Transverse colon (tissue), 4 donors: Measurements from ENCODE around the gene PFDN5. TPM values are rescaled to one million over a fixed set of nuclear protein-coding genes. Genes with fewer than 3 reads are reported as not detected.

Source experiments
- DNase-seq: peaks from one replicate; pipeline ENCODE4 v3.0.0-alpha.2; 2019
- H3K27ac ChIP-seq, 4 donors: fragments of 200-600 bp; sonication (generic); 2 replicates each; pipeline ENCODE4 v1.5.1; 2016 to 2018; ENCODE audit warnings: inconsistent platforms in 4 of 4
- H3K27me3 ChIP-seq: fragments of 200-600 bp; sonication (generic); 2 replicates; pipeline ENCODE4 v1.5.1; 2017; ENCODE audit warnings: inconsistent platforms
- H3K36me3 ChIP-seq, 4 donors: fragments of 200-600 bp; sonication (generic); 2 replicates each; pipeline ENCODE4 v1.5.1; 2017 to 2019; ENCODE audit warnings: inconsistent platforms in 4 of 4
- H3K4me1 ChIP-seq, 4 donors: fragments of 200-600 bp; sonication (generic); 2 replicates each; pipeline ENCODE4 v1.5.1; 2017 to 2020; ENCODE audit warnings: inconsistent platforms in 4 of 4
- H3K4me3 ChIP-seq, 4 donors: fragments of 200-600 bp; sonication (generic); 1 replicate in 1 of 4; 2 replicates in 3 of 4; pipeline versions ENCODE4 v1.5.1 to v1.6.1; 2017 to 2019; ENCODE audit warnings: inconsistent platforms in 4 of 4
- H3K9me3 ChIP-seq, 2 donors: fragments of 200-600 bp; sonication (generic); 2 replicates each; pipeline ENCODE4 v1.5.1; 2017 to 2019; ENCODE audit warnings: inconsistent platforms in 2 of 2
- CTCF ChIP-seq, 5 experiments: fragments of 200-600 bp in 3 of 5; fragments of 450-650 bp in 2 of 5; sonication (generic) in 3 of 5; IDR thresholded peaks; 1 replicate in 2 of 5; 2 replicates in 3 of 5; pipeline ENCODE4 v1.5.1; 2016 to 2017; ENCODE audit warnings: antibody characterized with exemption in 5 of 5, inconsistent platforms in 3 of 5, mild to moderate bottlenecking in 2 of 5, moderate library complexity in 1 of 5
- EP300 ChIP-seq: sonication (generic); formaldehyde crosslinking; IDR thresholded peaks from one replicate; pipeline ENCODE4 v1.6.1; 2017; ENCODE audit warnings: antibody characterized with exemption, low read depth
- POLR2A ChIP-seq: fragments of 450-650 bp; IDR thresholded peaks from one replicate; pipeline ENCODE4 v1.6.1; 2016; ENCODE audit warnings: antibody characterized with exemption, mild to moderate bottlenecking, moderate library complexity
- POLR2AphosphoS5 ChIP-seq, 3 donors: sonication (generic); formaldehyde crosslinking; IDR thresholded peaks; one replicate each; pipeline ENCODE4 v1.6.1; 2016; ENCODE audit warnings: antibody characterized with exemption in 3 of 3
- WGBS, 2 donors: methylation state at CpG; one replicate each; pipeline ENCODE4 v1.1.5; 2018; ENCODE audit warnings: low coverage in 1 of 2; 5-methylcytosine and 5-hydroxymethylcytosine counted together
- in situ Hi-C, 4 donors: fragments of 200-750 bp; cut with MboI; loops; one replicate each; pipeline versions ENCODE4 v1.15.0 to v1.15.1; 2017; ENCODE audit warnings: low sequenced_read_pairs in 3 of 4, low pct_ligation_motif_present in 1 of 4, low pct_unique_long_range_greater_than_20kb in 1 of 4
- intact Hi-C: fragments of 100-400 bp; cut with DNase I; formaldehyde crosslinking; loops from one replicate; pipeline ENCODE4 v1.15.1; 2023; ENCODE audit warnings: low total_unique reads
- total RNA-seq, 4 donors: library from RNA; depleted of rRNA; stranded (reverse); fragments of >200 nt; gene quantifications; one replicate each; pipeline ENCODE4 v1.1.0, GENCODE V29; 2016

The PFDN5 gene
- total RNA-seq, 4 donors from 2014 or later, result 244 to 451 (median 381) TPM

GRCh38 chr12:53324779-53325510, 29.6 kb downstream of the PFDN5 start:
- TF ChIP-seq POLR2A, result peak; percentile 62
- TF ChIP-seq POLR2AphosphoS5 (IDR thresholded peaks at IDR 0.05), result peak in 2 of 3 donors; percentile 41 to 61
- no peak for TF ChIP-seq EP300
- TF ChIP-seq CTCF (IDR thresholded peaks at IDR 0.05), result peak; percentile 72 to 91 (median 82)
- Histone ChIP-seq H3K27ac (peak overlapping the region; percentile 87 to 90 (median 90)), H3K4me3 (peak overlapping the region; percentile 22 to 77 (median 55)), H3K36me3 (no peaks in the 10 kb centered on the region), H3K9me3 (no peaks in the 10 kb centered on the region), H3K27me3 (peaks cover 30% of the 10 kb centered on the region), H3K4me1 (peaks cover 7 to 42% (median 27%) of the 10 kb centered on the region in 4 donors)
- WGBS, 2 donors, result 1% methylated on average over 49 of the region's 69 CpGs; no CpG with 5 or more reads in 1 of the 2 donors
- DNase-seq, result peak; percentile 93
- intact Hi-C loops, result loop anchor here (1.0 kb wide), 1 partner anchor 19 kb away; no protein-coding TSS in a partner anchor
- in situ Hi-C loops, result no loop called here

DNA sequence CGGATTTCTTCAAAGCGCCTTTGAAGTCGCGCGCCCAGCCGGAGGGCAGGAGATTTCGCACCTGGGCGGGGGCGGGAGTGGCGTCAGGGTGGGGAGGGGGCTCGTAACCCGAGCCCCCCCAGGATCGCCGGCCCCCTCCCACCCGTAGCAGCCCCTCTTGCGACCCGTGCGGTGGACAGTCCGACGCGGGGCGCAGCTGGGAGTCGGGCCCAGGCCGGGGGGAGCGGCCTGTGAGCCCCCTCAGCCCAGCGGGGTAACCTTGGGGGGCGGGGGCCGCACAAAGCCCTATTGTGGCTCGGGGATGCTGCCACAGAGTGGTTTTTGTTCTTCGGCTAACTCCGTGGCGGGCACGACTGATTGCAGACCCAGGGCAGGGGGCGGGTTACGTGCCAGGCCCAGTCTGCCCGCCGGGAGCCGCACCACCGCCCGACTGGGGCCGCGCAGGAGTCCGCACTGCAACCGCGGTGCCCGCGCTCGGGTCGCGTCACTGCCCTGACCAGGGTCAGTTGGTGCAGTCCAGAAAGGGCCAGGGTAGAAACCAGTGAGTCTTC, 30.2 kb downstream of the PFDN5 start:
- intact Hi-C loops (loop anchor here (1.0 kb wide), 1 partner anchor 19 kb away; no protein-coding TSS in a partner anchor), in situ Hi-C loops (no loop called here)
- peaks cover 30% of the 10 kb centered on the region for H3K27me3 ChIP-seq
- DNase-seq, result peak; percentile 35
- no peak for TF ChIP-seq POLR2A
- no peak for TF ChIP-seq CTCF (IDR thresholded peaks at IDR 0.05)
- TF ChIP-seq POLR2AphosphoS5 (IDR thresholded peaks at IDR 0.05), result no peak
- TF ChIP-seq EP300, result no peak
- 1% methylated on average over 36 of the region's 50 CpGs; no CpG with 5 or more reads in 1 of the 2 donors for WGBS, 2 donors
- peaks cover 7 to 36% (median 21%) of the 10 kb centered on the region in 4 donors for H3K4me1 ChIP-seq
- H3K9me3 ChIP-seq, result no peaks in the 10 kb centered on the region
- H3K27ac ChIP-seq, result peak overlapping the region; percentile 87 to 90 (median 90)
- H3K36me3 ChIP-seq, result no peaks in the 10 kb centered on the region
- peak overlapping the region; percentile 22 to 77 (median 55) for H3K4me3 ChIP-seq

GRCh38 chr12:53326460-53327185, 31.3 kb downstream of the PFDN5 start:
- in situ Hi-C loops, result no loop called here
- WGBS, 2 donors, result 67 to 75% methylated on average over 7 to 8 of the region's 8 CpGs
- H3K4me1 ChIP-seq, result peaks cover 6 to 31% (median 17%) of the 10 kb centered on the region in 4 donors
- no peaks in the 10 kb centered on the region for H3K9me3 ChIP-seq
- no peak overlapping the region for H3K4me3 ChIP-seq
- no peak overlapping the region for H3K27ac ChIP-seq
- TF ChIP-seq POLR2AphosphoS5 (IDR thresholded peaks at IDR 0.05), result no peak
- no peak for TF ChIP-seq POLR2A
- TF ChIP-seq EP300, result no peak
- no peak for TF ChIP-seq CTCF (IDR thresholded peaks at IDR 0.05)
- no peak for DNase-seq
- peaks cover 30% of the 10 kb centered on the region for H3K27me3 ChIP-seq
- H3K36me3 ChIP-seq, result no peaks in the 10 kb centered on the region
- intact Hi-C loops, result no loop called here
